CD4-positive, alpha-beta T cell treated with Interleukin-17A for 4 hours (primary cell): ENCODE measurements around the gene PPARG.
"Not testable (repeated sequence)": the region's sequence is repeated elsewhere in the genome, so short reads cannot be mapped to it uniquely, and the experiment has no call there.

Source experiments
- DNase-seq: peaks from one replicate; pipeline ENCODE4 v3.0.0-alpha.2; 2020; ENCODE audit warnings: mixed read lengths

PPARG gene

GRCh38 chr3:12445523-12446240, 156.8 kb downstream of the PPARG start:
- DNase-seq = no peak

- no peak for DNase-seq
These were observed 157.4 kb downstream of the PPARG start for GRCh38 chr3:12446298-12446697.

- no peak for DNase-seq
These were observed 158.2 kb downstream of the PPARG start for GRCh38 chr3:12447075-12447474.

- not testable (repeated sequence) for DNase-seq
These were observed 159.7 kb downstream of the PPARG start for GRCh38 chr3:12448404-12449202.

- no peak for DNase-seq
These were observed 161.2 kb downstream of the PPARG start for GRCh38 chr3:12449889-12450682.

DNA sequence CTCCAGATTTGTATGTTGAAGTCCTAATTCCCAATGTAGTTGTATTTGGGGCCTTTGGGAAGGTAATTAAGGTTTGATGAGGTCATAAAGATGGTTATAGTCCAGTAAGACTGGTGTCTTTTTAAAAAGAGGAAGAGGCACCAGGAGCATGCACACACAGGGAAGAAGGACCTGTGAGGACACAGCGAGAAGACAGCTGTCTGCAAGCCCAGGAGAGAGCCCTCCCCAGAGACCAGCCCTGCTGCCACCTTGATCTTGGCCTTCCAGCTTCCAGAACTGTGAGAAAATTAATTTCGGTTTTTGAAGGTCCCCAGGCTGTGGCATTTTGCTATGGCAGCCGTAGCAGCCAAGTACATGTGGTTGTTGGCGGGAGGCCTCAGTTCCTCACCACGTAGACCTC, 162.6 kb downstream of the PPARG start:
- DNase-seq = no peak

DNA sequence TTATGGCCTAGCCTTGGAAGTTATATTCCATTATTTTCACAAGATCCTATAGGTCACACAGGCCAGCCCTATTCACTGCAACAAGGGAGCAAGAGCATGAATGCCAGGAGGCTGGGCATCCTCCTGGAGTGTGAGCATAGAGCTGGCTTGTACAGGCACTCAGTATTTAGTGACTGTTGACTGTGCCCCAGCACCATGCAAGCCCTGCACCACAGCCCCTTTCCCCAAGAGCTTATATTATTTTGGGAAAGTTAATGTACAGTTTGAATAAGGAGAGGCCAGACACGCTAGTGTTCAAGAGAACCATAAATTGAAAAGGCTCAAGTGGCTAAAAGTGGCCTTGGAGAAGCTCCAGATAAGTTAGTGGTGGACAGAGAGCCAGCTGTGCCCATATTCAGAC, 163.1 kb downstream of the PPARG start:
- no peak for DNase-seq

GRCh38 chr3:12452361-12453330, 163.8 kb downstream of the PPARG start:
- no peak for DNase-seq

GRCh38 chr3:12454076-12454815, 165.4 kb downstream of the PPARG start:
- DNase-seq = no peak

DNA sequence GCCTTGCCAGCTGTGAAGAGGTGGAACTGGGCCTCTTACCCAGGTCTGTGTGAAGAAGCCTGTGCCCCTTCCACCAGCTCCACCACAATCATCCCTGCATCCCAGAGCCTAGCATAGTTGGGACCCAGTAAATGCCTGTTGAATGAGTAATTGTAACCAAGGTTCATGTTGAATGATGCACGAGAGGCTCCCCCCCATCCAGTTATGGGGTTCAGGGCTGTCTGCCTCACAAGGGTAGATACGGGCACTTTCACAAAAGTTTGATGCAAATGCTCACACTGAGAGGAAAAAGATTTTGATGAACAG, 165.9 kb downstream of the PPARG start:
- no peak for DNase-seq

GRCh38 chr3:12455740-12456139, 166.9 kb downstream of the PPARG start:
- DNase-seq = no peak

GRCh38 chr3:12456441-12456840, 167.6 kb downstream of the PPARG start:
- no peak for DNase-seq

DNA sequence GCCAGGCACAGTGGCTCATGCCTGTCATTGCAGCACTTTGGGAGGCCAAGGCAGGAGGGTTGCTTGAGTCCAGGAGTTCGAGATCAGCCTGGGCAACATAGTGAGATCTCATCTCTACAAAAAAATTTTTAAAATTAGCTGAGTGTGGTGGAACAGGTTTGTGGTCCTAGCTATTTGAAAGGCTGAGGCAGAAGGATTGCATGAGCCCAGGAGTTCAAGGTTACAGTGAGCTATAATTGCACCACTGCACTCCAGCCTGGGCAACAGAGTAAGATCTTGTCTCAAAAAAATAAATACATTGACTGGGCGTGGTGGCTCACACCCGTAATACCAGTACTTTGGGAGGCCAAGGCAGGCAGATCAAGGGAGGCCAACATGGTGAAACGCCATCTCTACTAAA, 168.5 kb downstream of the PPARG start:
- DNase-seq = not testable (repeated sequence)

- no peak for DNase-seq
These were observed 170.0 kb downstream of the PPARG start for GRCh38 chr3:12458901-12459300.

DNA sequence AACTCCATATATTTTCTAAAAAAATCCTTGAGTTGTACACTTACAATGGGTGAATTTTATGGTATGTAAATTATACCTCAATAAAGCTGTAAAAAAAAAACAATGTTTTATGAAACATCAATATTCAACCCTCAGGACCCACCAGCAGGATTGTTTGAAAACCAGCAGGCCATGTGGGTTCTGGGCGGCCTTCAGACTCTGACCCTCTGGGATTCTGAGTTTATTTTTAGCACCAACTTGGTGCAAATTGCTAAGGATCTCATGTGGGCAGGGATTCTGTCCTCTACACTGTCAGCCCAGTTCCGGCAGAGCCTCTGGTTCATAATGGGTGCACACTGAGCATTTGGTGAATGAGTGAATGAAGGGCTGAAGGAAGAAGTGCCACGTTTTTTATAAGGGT, 171.3 kb downstream of the PPARG start:
- DNase-seq = no peak

DNA sequence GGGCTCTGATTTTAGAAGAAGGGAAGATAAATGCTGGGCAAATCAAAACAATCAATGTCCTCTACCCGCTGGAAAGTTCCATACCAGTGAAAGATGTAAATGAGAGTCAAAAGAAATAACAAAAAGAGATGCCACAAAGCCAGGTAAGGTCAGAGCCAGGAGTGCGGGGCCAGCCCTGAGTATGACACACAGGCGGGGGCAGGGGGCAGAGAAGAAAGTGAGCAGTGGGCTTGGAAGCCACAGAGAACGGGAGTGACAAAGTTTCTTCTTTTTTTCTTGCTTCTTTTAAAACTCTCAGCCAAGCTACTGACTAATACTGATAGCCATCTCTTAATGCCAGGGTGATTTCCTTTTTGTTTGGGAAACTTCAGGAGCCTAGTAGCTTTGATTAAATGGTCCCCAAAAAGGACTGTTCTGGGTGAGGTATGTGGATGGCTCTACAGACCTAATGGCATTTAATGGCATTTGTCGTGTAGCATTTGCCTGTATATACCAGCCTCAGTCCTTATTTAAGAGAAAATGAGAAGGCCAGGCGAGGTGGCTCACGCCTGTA, 172.3 kb downstream of the PPARG start:
- no peak for DNase-seq

- DNase-seq = peak; percentile 59
These were observed 173.5 kb downstream of the PPARG start for GRCh38 chr3:12462159-12462947.

- DNase-seq = no peak
These were observed 174.8 kb downstream of the PPARG start for GRCh38 chr3:12463686-12464085.

GRCh38 chr3:12464181-12464580, 175.3 kb downstream of the PPARG start:
- no peak for DNase-seq

DNA sequence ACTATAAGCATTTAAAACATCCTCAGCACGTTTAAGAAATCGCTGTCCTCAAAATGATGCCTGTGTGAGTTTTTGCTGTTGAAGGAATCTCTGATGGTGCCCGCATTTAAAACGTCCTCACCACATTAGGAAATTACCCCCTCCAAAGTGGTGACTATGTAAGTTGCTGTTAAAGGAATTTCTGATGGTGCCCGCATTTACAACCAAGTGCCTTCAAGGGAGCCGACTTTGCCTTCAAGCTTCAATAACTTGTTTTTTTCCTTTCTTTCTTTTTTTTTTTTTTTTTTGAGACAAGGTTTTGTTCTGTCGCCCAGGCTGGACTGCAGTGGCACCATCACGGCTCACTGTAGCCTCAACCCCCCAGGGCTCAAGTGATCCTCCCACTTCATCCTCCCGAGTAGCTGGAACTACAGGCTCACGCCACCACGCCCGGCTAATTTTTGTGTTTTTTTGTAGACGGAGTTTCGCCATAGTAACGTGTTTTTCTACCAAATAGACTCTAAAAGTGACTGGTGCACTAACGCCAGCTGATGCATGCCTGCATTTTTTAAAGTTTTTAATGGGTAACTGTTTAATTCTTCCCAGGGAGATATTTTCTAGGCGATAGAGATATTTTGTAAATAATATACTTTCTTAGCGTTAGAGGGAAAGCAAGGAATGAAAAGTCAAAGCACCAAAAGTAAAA, 176.4 kb downstream of the PPARG start:
- DNase-seq = no peak
